BJ (cell line): ENCODE measurements around the gene ERBB4. TPM values are rescaled to one million over a fixed set of nuclear protein-coding genes. Genes with fewer than 3 reads are reported as not detected.
"Not testable (repeated sequence)": the region's sequence is repeated elsewhere in the genome, so short reads cannot be mapped to it uniquely, and the experiment has no call there.

Source experiments
- CTCF ChIA-PET: fragments of 350-600 bp; formaldehyde crosslinking; extraction: SDS; loops from one replicate; lab custom pipeline; 2021; ENCODE audit warnings: antibody characterized with exemption, inconsistent platforms; lab: Yijun Ruan, JAX
- POLR2A ChIA-PET: fragments of 300-600 bp; sonication (Branson Sonifier 250); formaldehyde crosslinking; extraction: SDS; loops from one replicate; lab custom pipeline; 2021; ENCODE audit warnings: antibody characterized with exemption; lab: Charles Lee
- DNase-seq: peaks from one replicate; pipeline ENCODE4 v3.0.0-alpha.2; 2011; ENCODE audit warnings: low read depth
- H3K27me3 ChIP-seq: 2 replicates; pipeline ENCODE4 v1.6.0; 2011; ENCODE audit warnings: low read length; ENCODE audit not compliant: control insufficient read depth, insufficient read depth
- H3K36me3 ChIP-seq: 2 replicates; pipeline ENCODE4 v1.5.1; 2011; ENCODE audit warnings: low read length; ENCODE audit not compliant: control insufficient read depth, insufficient read depth
- H3K4me3 ChIP-seq: 2 replicates; pipeline ENCODE4 v1.5.1; 2011; ENCODE audit warnings: low read depth, mild to moderate bottlenecking, control low read depth, low read length
- CTCF ChIP-seq: IDR thresholded peaks from 2 replicates; pipeline ENCODE4 v1.5.1; 2011; ENCODE audit warnings: low read depth, mild to moderate bottlenecking, control low read depth, inconsistent platforms, low read length, moderate library complexity; ENCODE audit not compliant: insufficient read depth
- polyA plus RNA-seq: library from polyadenylated mRNA; depleted of rRNA; stranded (reverse); fragments of >200 nt; gene quantifications from 2 replicates; pipeline ENCODE4 v1.2.3, GENCODE V29; 2011

The ERBB4 gene
- polyA plus RNA-seq, 1 experiment: not detected

- ChIA-PET CTCF (interaction anchor here (0.5 kb wide), 1 partner anchor 17 kb away, joined by 3 read pairs; no protein-coding TSS in a partner anchor), POLR2A (no interaction called here)
- no peak for DNase-seq
- H3K4me3 ChIP-seq: no peak overlapping the region
- no peaks in the 10 kb centered on the region for H3K36me3 ChIP-seq
- H3K27me3 ChIP-seq: no peaks in the 10 kb centered on the region
- no peak for TF ChIP-seq CTCF
Observed at GRCh38 chr2:211609127-211609526, 929.5 kb downstream of the ERBB4 start.

GRCh38 chr2:211599146-211599545, 939.5 kb downstream of the ERBB4 start:
- Histone ChIP-seq H3K27me3 (no peaks in the 10 kb centered on the region), H3K36me3 (no peaks in the 10 kb centered on the region), H3K4me3 (no peak overlapping the region)
- TF ChIP-seq CTCF: no peak
- POLR2A ChIA-PET: no interaction called here
- CTCF ChIA-PET: no interaction called here
- no peak for DNase-seq

- ChIA-PET CTCF (no interaction called here), POLR2A (no interaction called here)
- Histone ChIP-seq H3K4me3 (no peak overlapping the region), H3K36me3 (no peaks in the 10 kb centered on the region), H3K27me3 (no peaks in the 10 kb centered on the region)
- no peak for TF ChIP-seq CTCF
- no peak for DNase-seq
Observed at GRCh38 chr2:211598238-211598637, 940.4 kb downstream of the ERBB4 start.

GRCh38 chr2:211592006-211592405, 946.6 kb downstream of the ERBB4 start:
- H3K27me3 ChIP-seq, CTCF ChIA-PET, POLR2A ChIA-PET, H3K36me3 ChIP-seq, DNase-seq, H3K4me3 ChIP-seq: not testable (repeated sequence)

GRCh38 chr2:211591426-211591825, 947.2 kb downstream of the ERBB4 start:
- TF ChIP-seq CTCF: no peak
- ChIA-PET CTCF (interaction anchor here (0.6 kb wide), 1 partner anchor 20 kb away, joined by 3 read pairs; no protein-coding TSS in a partner anchor), POLR2A (no interaction called here)
- H3K36me3 ChIP-seq: no peaks in the 10 kb centered on the region
- DNase-seq: no peak
- no peak overlapping the region for H3K4me3 ChIP-seq
- no peaks in the 10 kb centered on the region for H3K27me3 ChIP-seq

GRCh38 chr2:211568439-211568838, 970.2 kb downstream of the ERBB4 start:
- no peak for TF ChIP-seq CTCF
- DNase-seq: no peak

More at GRCh38 chr2:211568439-211568838, 970.2 kb downstream of the ERBB4 start:
- H3K27me3 ChIP-seq: no peaks in the 10 kb centered on the region
- no peaks in the 10 kb centered on the region for H3K36me3 ChIP-seq
- ChIA-PET CTCF (no interaction called here), POLR2A (no interaction called here)
- no peak overlapping the region for H3K4me3 ChIP-seq
